ENCODE results near the gene MAGEL2. TPM values are rescaled to one million over a fixed set of nuclear protein-coding genes. Genes with fewer than 3 reads are reported as not detected.

Gene MAGEL2
- total and polyA plus RNA-seq, 2 experiments from 2014 or later: 4.8 to 10.1 TPM

GRCh38 chr15:23594252-23594770 is 53.4 kb downstream of the MAGEL2 start:
- DNase-seq (ENCODE audit: low spot score) (no peak), ATAC-seq (no peak)
- Mint-ChIP-seq H3K9me3 (peaks cover 67% of the 10 kb centered on the region), H3K36me3 (ENCODE audit: low read depth) (peaks cover 8% of the 10 kb centered on the region; the same call in 1 of the 3 replicates), H3K4me3 (no peak overlapping the region), H3K4me1 (no peaks in the 10 kb centered on the region), H3K27me3 (ENCODE audit: insufficient read depth, low read depth, poor library complexity) (peaks cover 4% of the 10 kb centered on the region), H3K27ac (no peak overlapping the region)
- H3K36me3 ChIP-seq (ENCODE audit: insufficient read depth): no peaks in the 10 kb centered on the region
- no peak overlapping the region for H3K4me2 ChIP-seq
- no peaks in the 10 kb centered on the region for H3K79me2 ChIP-seq (replicated peaks; ENCODE audit: insufficient read depth)
- no peak overlapping the region for H3K27ac ChIP-seq (ENCODE audit: low read depth)
- H3K9me2 ChIP-seq (ENCODE audit: insufficient read depth): 0 out of 2 replicates have a peak, but pooled peaks cover 4% of the 10 kb centered on the region
- no peaks in the 10 kb centered on the region for H3K27me3 ChIP-seq (ENCODE audit: insufficient read depth)
- no peaks in the 10 kb centered on the region for H3F3A ChIP-seq (replicated peaks; ENCODE audit: low read depth)
- no peaks in the 10 kb centered on the region for H3K4me1 ChIP-seq (ENCODE audit: insufficient read depth)
- no peaks in the 10 kb centered on the region for H4K20me1 ChIP-seq (replicated peaks; ENCODE audit: insufficient read depth)
- no peak overlapping the region for H3K4me3 ChIP-seq
- TF ChIP-seq CTCF (conservative IDR thresholded peaks at IDR 0.05; ENCODE audit: low read depth in 2 of 2): no peak
- no peak for TF ChIP-seq JUNB (IDR thresholded peaks at IDR 0.05; ENCODE audit: unreplicated experiment)
- no peak for TF ChIP-seq ZNF462 (CRISPR knock-in tag; IDR thresholded peaks at IDR 0.05)
- no peak for TF ChIP-seq ETS1 (IDR thresholded peaks at IDR 0.05)
- TF ChIP-seq POLR2AphosphoS5 (IDR thresholded peaks at IDR 0.05; ENCODE audit: low read depth): no peak
- TF ChIP-seq EZH2phosphoT487 (IDR thresholded peaks at IDR 0.05; ENCODE audit: unreplicated experiment): no peak
- TF ChIP-seq STAT1 (IDR thresholded peaks at IDR 0.05; ENCODE audit: unreplicated experiment): no peak
- TF ChIP-seq EZH2 (IDR thresholded peaks at IDR 0.05; ENCODE audit: low read depth, unreplicated experiment): no peak
- TF ChIP-seq ZNF331 (CRISPR knock-in tag; IDR thresholded peaks at IDR 0.05; ENCODE audit: low read depth): no peak
- no peak for TF ChIP-seq CREB1 (CRISPR knock-in tag; IDR thresholded peaks at IDR 0.05; ENCODE audit: low read depth)
- TF ChIP-seq REST (IDR thresholded peaks at IDR 0.05; ENCODE audit: unreplicated experiment): no peak
- no peak for TF ChIP-seq ZNF114 (CRISPR knock-in tag; IDR thresholded peaks at IDR 0.05)
- no peak for TF ChIP-seq NANOG (IDR thresholded peaks at IDR 0.05; ENCODE audit: borderline replicate concordance)
- no peak overlapping the region for H2AFZ ChIP-seq
